HL-60/S4 treated with retinoic acid at 250 ng/mL for 4 days and 3 days (cell line): Measurements from ENCODE around the gene CDK18.

Experiments
- in situ Hi-C: fragments of 300-500 bp; cut with MboI; formaldehyde crosslinking; loops from 2 replicates; pipeline ENCODE4 v1.7.0; 2022; ENCODE audit warnings: low sequenced_read_pairs

Gene CDK18

DNA sequence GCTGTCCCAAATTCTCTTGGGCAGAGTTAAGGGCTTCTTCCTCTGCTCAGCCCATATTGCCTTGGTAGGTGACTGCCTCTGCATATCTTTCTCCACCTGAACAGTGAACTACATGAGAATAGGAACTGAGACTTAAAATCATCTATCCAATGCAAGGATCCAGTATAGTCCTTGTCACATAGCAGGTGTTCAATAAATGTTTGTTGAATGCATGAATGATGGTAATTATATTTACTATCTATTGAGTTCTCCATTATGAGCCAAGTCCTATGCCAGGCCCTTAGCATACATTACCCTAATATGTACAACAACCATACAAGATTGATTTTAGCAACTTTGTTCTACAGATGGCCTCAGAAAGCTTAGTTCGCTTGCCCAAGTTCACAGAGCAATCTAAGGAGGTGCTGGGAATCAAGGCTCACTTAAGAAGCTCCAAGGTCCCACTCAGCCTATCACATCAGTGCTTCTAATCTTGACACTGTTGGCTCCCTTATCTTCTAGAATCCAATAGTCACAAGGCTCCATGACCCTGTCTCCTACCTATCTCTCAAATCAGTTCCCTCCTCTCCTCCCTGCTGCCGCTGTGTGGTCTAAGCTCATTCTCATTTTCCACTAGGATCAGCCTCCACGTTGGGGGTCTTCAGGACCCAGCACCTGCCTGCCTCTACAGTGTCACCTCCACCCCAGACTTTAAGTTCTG lies 2.2 kb upstream of the CDK18 start:
- in situ Hi-C loops, result no loop called here

GRCh38 chr1:205502992-205503391 lies 1.5 kb upstream of the CDK18 start:
- in situ Hi-C loops, result no loop called here

- in situ Hi-C loops, result no loop called here
Observed at GRCh38 chr1:205505076-205505729, 734 bp downstream of the CDK18 start.

GRCh38 chr1:205505791-205506190 lies 1.3 kb downstream of the CDK18 start:
- in situ Hi-C loops, result no loop called here

DNA sequence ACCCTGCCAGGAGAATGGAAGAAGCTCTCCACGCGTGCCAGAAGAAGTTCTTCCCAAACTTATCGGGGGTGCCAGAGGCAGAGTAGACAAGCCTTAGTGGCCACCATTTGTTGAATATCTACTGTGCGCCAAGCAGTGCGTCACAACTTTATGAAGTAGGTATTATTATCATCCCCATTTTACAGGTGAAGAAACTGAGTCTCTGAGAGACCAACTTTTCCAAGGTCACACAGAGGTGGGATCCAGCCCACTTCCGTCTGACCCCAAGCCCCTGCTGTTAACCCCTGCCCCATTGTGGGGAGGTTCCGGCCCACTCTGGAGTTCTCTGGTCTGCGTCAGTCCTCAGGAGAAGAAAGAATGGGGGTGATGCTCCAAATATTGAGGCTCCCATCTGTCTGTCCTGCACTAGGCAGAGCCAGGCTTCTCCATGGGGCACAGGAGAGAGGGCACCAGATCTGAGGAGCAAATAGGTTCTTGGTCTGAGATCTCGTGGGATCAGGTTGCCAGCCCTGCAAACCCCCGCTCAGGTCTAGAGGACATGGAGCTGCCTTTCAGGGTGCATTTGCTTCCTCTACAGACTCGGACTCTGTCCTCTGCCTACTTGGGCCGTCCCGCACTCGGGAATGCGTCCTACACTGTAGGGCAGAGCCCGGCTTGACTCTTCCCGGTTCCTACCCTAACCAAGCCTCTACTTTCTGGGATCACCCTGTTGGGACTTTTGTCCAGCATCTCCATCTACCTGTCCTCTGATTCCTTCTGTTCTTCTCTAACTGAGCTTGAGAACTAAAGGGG lies 2.1 kb downstream of the CDK18 start:
- in situ Hi-C loops, result no loop called here

DNA sequence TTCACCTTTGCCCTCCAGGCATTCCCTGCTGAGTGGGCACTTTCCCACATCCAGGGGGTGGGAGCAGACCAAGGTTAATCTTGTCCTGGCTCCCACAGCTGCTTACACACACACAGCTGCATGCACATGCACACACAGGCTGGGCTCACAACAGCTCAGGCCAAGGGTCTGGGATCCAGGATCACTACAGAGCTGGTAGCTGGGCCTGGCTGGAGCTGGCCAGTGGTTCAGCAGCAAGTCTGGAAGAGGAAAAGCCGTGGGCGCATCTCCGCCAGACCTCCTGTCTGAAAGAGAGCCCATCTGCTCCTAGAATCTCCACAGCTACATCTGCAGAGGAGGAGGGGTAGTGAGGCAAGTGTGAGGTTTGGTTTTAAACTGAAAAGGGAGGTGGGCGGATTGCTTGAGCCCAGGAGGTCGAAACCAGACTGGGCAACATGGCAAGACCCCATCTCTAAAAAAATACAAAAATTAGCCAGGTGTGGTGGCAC lies 3.8 kb downstream of the CDK18 start:
- in situ Hi-C loops, result no loop called here

DNA sequence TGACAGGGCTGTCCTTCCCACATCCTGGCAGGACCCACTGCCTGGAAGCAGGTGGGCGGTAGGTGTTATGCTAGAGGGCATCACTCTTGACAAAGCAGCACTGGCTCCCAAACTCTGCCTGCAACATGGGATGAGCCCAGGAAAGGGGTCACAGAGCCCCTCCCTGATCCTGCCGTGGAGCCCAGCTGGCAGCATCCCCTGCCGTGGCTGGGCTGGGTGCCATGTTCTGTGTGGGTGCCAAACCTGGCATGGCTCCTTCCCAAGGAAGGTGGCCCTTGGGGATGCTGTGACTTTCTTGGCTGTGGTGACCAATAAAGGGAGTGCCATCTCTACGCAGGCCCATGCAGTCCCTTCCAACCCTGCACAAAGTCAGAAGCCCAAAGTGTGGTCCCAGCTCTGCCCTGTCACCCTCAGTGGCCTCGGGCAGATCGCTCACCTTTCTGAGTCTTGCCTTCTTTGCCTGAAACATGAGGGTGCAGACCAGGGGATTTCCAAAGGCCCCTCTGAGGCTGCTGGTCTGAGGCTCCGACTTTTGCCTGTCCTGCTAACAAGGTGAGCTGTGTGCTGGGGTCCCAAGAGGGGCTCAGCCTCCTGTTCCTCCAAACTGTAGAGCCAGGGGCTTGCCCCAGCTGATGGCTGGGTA lies 6.0 kb downstream of the CDK18 start:
- in situ Hi-C loops, result no loop called here

GRCh38 chr1:205510951-205511330 lies 6.5 kb downstream of the CDK18 start:
- in situ Hi-C loops, result no loop called here

GRCh38 chr1:205512059-205513045 lies 7.9 kb downstream of the CDK18 start:
- in situ Hi-C loops, result no loop called here

DNA sequence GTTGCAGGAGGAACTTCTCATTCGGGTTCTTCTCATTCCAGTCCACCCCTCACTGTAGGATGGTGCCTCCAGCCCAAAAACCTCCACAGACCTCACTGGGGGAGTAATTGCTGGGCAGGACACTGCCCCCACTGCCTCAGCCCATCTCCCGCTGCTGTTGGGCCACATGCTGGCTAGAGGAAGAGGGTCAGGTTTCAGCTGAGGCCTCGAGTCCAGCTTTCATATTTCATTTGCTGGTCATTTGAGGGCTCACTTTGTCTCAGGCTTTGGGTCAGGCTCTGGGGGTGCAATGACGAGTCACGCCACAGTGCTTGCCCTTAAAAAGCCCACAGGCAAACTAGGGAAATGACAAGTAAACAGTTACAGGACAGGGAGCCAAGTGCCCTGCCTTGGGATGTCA lies 9.3 kb downstream of the CDK18 start:
- in situ Hi-C loops, result no loop called here

GRCh38 chr1:205514211-205515142 lies 10.0 kb downstream of the CDK18 start:
- in situ Hi-C loops, result no loop called here

DNA sequence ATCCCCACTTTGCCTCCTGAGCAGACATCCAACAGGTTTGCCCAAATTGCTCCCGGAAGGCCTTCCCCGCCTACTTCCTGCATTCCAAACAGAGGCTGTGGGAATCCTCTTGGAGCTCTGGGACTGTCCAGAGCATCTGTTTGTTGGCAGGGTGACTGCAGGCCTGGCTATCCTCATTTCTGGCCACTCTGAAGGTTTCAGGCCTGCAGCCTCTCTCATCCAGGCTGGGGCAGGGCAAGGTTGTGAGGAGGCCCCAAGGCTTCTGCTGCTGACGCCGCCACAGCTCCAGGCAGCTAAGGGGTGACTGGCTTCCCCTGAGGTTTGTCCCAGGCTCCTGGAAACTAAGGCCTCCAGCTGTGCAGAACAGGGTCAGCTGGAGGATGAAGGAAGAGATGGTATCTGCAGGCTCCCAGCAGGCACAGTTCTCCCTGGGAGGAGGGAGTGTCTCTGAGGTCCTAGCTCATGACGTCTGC lies 11.3 kb downstream of the CDK18 start:
- in situ Hi-C loops, result no loop called here

DNA sequence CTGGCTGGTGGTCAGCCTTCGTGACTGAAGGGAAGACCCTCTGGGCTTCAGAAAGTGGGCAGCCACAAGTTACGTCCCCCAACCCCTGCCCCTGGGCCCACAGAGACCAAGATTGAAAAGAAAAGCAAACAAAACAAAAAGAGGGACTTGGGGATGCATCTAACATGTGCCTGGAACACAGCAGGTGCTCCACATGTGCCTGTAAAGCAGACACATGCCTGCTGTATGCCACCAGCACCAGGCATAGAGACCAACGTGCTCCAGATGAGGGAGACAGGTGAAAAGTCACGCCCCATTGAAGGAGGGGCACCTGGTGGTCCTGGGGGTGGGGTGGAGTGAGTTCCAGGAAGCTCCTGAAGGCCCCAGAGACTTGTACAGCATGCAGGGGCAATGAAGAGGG lies 11.9 kb downstream of the CDK18 start:
- in situ Hi-C loops, result no loop called here

GRCh38 chr1:205517288-205517687 lies 12.8 kb downstream of the CDK18 start:
- in situ Hi-C loops, result no loop called here

DNA sequence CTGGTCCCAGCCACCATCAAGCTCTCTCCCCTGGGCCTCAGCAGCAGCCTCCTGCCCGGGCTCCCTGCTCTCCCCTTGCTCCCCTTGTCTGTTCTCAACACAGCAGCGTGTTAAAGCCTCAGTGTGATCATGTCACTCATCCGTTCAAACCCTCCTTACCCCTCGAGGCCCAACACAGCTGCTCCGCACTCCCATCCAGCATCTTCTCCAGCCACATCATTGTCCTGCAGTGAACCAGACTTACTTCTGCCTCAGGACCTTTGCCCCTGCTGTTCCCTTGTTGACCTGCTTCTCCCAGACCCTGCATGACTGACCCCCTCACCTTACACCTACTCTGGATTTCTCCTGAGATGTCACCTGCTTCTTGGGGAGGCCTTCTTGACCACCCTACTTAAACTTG lies 13.3 kb downstream of the CDK18 start:
- in situ Hi-C loops, result no loop called here

DNA sequence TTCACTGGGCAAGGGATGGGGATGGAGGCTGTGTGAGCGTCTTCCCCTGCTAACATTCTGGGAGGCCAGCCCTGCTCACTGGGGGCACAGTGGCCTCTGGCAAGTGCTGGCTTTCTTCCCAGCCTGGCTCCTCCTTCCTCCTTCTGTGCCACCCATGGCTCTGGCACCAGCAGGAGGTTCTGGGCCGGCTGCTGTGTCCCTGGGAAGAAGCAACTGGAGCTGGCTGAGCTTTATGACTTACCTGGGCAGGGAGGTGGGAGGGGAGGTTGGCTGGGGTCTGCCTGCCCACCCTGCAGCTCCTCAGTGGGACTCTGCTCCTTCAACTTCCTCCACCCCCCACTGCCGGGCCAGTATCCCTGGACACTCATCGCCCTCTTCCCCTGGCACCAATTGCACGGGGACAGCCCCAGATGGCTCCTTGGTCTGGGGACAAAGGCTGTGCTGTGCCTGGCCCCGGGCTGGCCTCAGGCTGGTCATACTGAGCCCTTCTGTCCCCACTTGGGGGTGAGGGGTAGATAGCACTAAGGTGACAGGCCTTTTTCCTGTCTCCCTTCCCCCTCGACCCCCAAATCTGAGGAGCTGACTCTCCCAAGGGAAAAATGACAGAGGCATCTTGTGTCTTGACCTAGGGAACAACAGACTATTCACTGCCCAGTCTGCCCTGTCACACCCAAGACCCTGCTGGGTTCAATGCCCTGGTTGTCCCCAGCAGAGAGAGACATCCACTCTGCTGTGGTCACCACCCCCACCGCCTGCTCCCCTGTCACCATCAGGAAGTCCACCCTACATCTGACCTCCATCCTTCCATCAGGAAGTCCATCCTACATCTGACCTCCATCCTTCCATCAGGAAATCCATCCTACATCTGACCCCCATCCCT lies 14.4 kb downstream of the CDK18 start:
- in situ Hi-C loops, result no loop called here

DNA sequence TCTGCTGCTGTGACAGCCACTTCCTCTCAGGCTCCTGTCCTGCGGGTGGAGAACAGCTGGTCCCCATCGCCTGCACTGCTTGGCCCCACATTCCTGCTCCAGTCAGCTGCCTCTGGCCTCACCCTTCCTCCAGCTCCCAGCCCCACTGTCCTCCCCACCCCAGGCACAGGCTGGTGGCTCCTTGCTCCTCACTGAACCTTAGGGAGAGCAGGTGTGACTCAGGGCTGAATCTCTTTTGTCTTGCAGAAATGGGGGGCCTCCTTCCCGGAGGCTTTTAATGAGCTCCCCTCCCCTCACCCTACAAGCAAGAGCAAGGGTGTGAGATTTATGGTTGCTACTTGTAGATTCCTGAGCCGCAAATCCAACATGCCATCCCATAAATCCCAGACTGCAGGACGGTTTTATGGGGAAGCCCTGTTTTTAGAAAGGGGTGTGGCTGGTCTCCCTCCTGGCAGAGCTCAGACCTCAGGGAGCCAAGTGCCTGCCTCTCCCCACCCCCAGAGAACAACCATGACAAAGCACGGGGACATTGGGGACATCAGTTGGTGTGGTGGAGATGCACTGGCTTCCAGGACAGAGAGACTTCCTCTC lies 15.2 kb downstream of the CDK18 start:
- in situ Hi-C loops, result loop anchor here (10.0 kb wide), 1 partner anchor 135 kb away; no protein-coding TSS in a partner anchor
